IMR-90 (cell line): ENCODE results near the gene IQSEC3. TPM values are rescaled to one million over a fixed set of nuclear protein-coding genes. Genes with fewer than 3 reads are reported as not detected.

Experiments used
- ATAC-seq: fragments of 200-7000 bp; cut with Tn5 transposase; 2 replicates; pipeline ENCODE4 v1.9.1; 2020; ENCODE audit warnings: low read depth, mild to moderate bottlenecking, moderate library complexity
- BruUV-seq: library from RNA; stranded (reverse); fragments of 400-500 nt; replicated peaks from 2 replicates; lab custom pipeline; 2021; lab: Mats Ljungman, UMichigan
- CTCF ChIA-PET: fragments of 300-600 bp; formaldehyde crosslinking; extraction: SDS; loops from one replicate; lab custom pipeline; 2021; ENCODE audit warnings: antibody characterized with exemption; lab: Yijun Ruan, JAX
- POLR2A ChIA-PET: fragments of 300-600 bp; sonication (Branson Sonifier 250); formaldehyde crosslinking; loops from one replicate; lab custom pipeline; 2022; ENCODE audit warnings: antibody characterized with exemption; ENCODE audit not compliant: unreplicated experiment; lab: Charles Lee
- DNase-seq: peaks from one replicate; pipeline ENCODE4 v3.0.0; 2013
- H2AFZ ChIP-seq: replicated peaks from 2 replicates; pipeline ENCODE3; 2013; ENCODE audit warnings: low read length, mild to moderate bottlenecking; ENCODE audit not compliant: poor library complexity
- H2AK5ac ChIP-seq: 2 replicates; pipeline ENCODE4 v1.6.1; 2013; ENCODE audit warnings: low read depth, low read length, inconsistent platforms
- H2AK9ac ChIP-seq: replicated peaks from 2 replicates; pipeline ENCODE3; 2013; ENCODE audit warnings: mild to moderate bottlenecking, low read depth, low read length, moderate library complexity; ENCODE audit not compliant: poor library complexity
- H2BK120ac ChIP-seq: 2 replicates; pipeline ENCODE4 v1.6.1; 2013; ENCODE audit warnings: low read depth, low read length, inconsistent platforms
- H2BK15ac ChIP-seq: 3 replicates; pipeline ENCODE4 v1.6.1; 2013; ENCODE audit warnings: low read depth, low read length, inconsistent platforms
- H2BK20ac ChIP-seq: 2 replicates; pipeline ENCODE4 v1.6.1; 2013; ENCODE audit warnings: low read depth, mild to moderate bottlenecking, inconsistent platforms, low read length, moderate library complexity
- H2BK5ac ChIP-seq: 2 replicates; pipeline ENCODE4 v1.6.1; 2013; ENCODE audit warnings: mild to moderate bottlenecking, low read depth, low read length, inconsistent platforms; ENCODE audit not compliant: poor library complexity, severe bottlenecking
- H3K14ac ChIP-seq: replicated peaks from 2 replicates; pipeline ENCODE4 v1.6.1; 2013; ENCODE audit warnings: low read depth, low read length, inconsistent platforms
- H3K18ac ChIP-seq: 2 replicates; pipeline ENCODE4 v1.6.1; 2013; ENCODE audit warnings: low read depth, low read length, control low read depth
- H3K23ac ChIP-seq: 2 replicates; pipeline ENCODE4 v1.6.1; 2013; ENCODE audit warnings: low read depth, low read length, inconsistent platforms
- H3K27ac ChIP-seq: 2 replicates; pipeline ENCODE4 v1.5.1; 2013; ENCODE audit warnings: mild to moderate bottlenecking, control low read depth, low read length; ENCODE audit not compliant: insufficient read depth
- H3K27me3 ChIP-seq: 2 replicates; pipeline ENCODE4 v1.6.1; 2013; ENCODE audit warnings: low read length; ENCODE audit not compliant: control insufficient read depth, insufficient read depth
- H3K36me3 ChIP-seq: 2 replicates; pipeline ENCODE4 v1.6.1; 2013; ENCODE audit warnings: low read length, mixed read lengths; ENCODE audit not compliant: control insufficient read depth, insufficient read depth
- H3K4ac ChIP-seq: 2 replicates; pipeline ENCODE4 v1.6.1; 2013; ENCODE audit warnings: low read depth, low read length, inconsistent platforms
- H3K4me1 ChIP-seq: 2 replicates; pipeline ENCODE4 v1.6.1; 2013; ENCODE audit warnings: low read length, mixed read lengths; ENCODE audit not compliant: control insufficient read depth, insufficient read depth
- H3K4me2 ChIP-seq: 2 replicates; pipeline ENCODE4 v1.6.1; 2013; ENCODE audit warnings: low read depth, mild to moderate bottlenecking, control low read depth, low read length, moderate library complexity
- H3K4me3 ChIP-seq: 2 replicates; pipeline ENCODE4 v1.5.1; 2013; ENCODE audit warnings: low read depth, mild to moderate bottlenecking, control low read depth, low read length, moderate library complexity; ENCODE audit not compliant: insufficient read depth
- H3K56ac ChIP-seq: 2 replicates; pipeline ENCODE4 v1.6.1; 2013; ENCODE audit warnings: low read length, inconsistent platforms; ENCODE audit not compliant: insufficient read depth; ENCODE audit errors: extremely low read depth
- H3K79me1 ChIP-seq, 2 experiments: 2 replicates each; pipeline ENCODE4 v1.6.1; 2013; ENCODE audit warnings: low read length in 2 of 2, inconsistent platforms in 1 of 2, low read depth in 1 of 2
- H3K9ac ChIP-seq: 2 replicates; pipeline ENCODE4 v1.6.1; 2013; ENCODE audit warnings: low read depth, low read length, control low read depth
- H3K9me1 ChIP-seq: 2 replicates; pipeline ENCODE4 v1.6.1; 2013; ENCODE audit warnings: low read length, inconsistent platforms; ENCODE audit not compliant: insufficient read depth
- H3K9me3 ChIP-seq: 2 replicates; pipeline ENCODE4 v1.6.1; 2013; ENCODE audit warnings: low read length; ENCODE audit not compliant: control insufficient read depth, insufficient read depth
- H4K20me1 ChIP-seq: 2 replicates; pipeline ENCODE4 v1.6.1; 2013; ENCODE audit warnings: low read length, inconsistent platforms; ENCODE audit not compliant: insufficient read depth
- H4K5ac ChIP-seq: 2 replicates; pipeline ENCODE4 v1.6.1; 2013; ENCODE audit warnings: mild to moderate bottlenecking, low read depth, low read length, control low read depth
- H4K8ac ChIP-seq, 2 experiments: 2 replicates each; pipeline ENCODE4 v1.6.1; 2013; ENCODE audit warnings: low read depth in 2 of 2, low read length in 2 of 2, control low read depth in 1 of 2, inconsistent platforms in 1 of 2
- H4K91ac ChIP-seq: 2 replicates; pipeline ENCODE4 v1.6.1; 2013; ENCODE audit warnings: low read depth, low read length, inconsistent platforms; ENCODE audit not compliant: insufficient read depth
- BHLHE40 ChIP-seq: fragments of 150-350 bp; IDR thresholded peaks from 2 replicates; pipeline ENCODE4 v1.6.1; 2016; ENCODE audit warnings: mild to moderate bottlenecking, low read depth, low read length
- CHD1 ChIP-seq: IDR thresholded peaks from 2 replicates; pipeline ENCODE4 v1.6.1; 2012; ENCODE audit warnings: low read depth, low read length, improper control_type of control experiment
- ELK1 ChIP-seq: fragments of 150-350 bp; IDR thresholded peaks from 2 replicates; pipeline ENCODE4 v1.6.1; 2016; ENCODE audit warnings: low read depth, mild to moderate bottlenecking, low read length, moderate library complexity, borderline replicate concordance
- FOS ChIP-seq: fragments of 150-350 bp; IDR thresholded peaks from 2 replicates; pipeline ENCODE4 v1.6.1; 2016; ENCODE audit warnings: low read depth, low read length
- MXI1 ChIP-seq: IDR thresholded peaks from 2 replicates; pipeline ENCODE4 v1.6.1; 2012; ENCODE audit warnings: low read depth, mild to moderate bottlenecking, low read length, moderate library complexity, borderline replicate concordance
- NFE2L2 ChIP-seq: fragments of 150-350 bp; IDR thresholded peaks from 2 replicates; pipeline ENCODE4 v1.6.1; 2016; ENCODE audit warnings: low read depth, mild to moderate bottlenecking, low read length
- RAD21 ChIP-seq: IDR thresholded peaks from 2 replicates; pipeline ENCODE4 v1.6.1; 2012; ENCODE audit warnings: low read length, improper control_type of control experiment
- RCOR1 ChIP-seq: IDR thresholded peaks from 2 replicates; pipeline ENCODE4 v1.6.1; 2012; ENCODE audit warnings: mild to moderate bottlenecking, low read length, improper control_type of control experiment; ENCODE audit not compliant: insufficient replicate concordance
- SMC3 ChIP-seq: fragments of 150-350 bp; IDR thresholded peaks from 2 replicates; pipeline ENCODE4 v1.6.1; 2016; ENCODE audit warnings: low read depth, mild to moderate bottlenecking, antibody characterized with exemption, low read length, moderate library complexity
- WGBS, 2 experiments: methylation state at CpG; one replicate each; pipeline versions ENCODE4 v1.1.5 to v1.1.7; 2013; ENCODE audit warnings: missing lambda C conversion rate in 2 of 2; ENCODE audit not compliant: insufficient read length in 1 of 2; ENCODE audit errors: extremely low coverage in 2 of 2; 5-methylcytosine and 5-hydroxymethylcytosine counted together
- dilution Hi-C: fragments of 300-500 bp; cut with HindIII; formaldehyde crosslinking; loops from one replicate; pipeline ENCODE4 v1.14.3; 2018; ENCODE audit warnings: low sequenced_read_pairs; ENCODE audit not compliant: unreplicated experiment
- in situ Hi-C: fragments of 300-500 bp; cut with MboI; formaldehyde crosslinking; loops from 3 replicates; pipeline ENCODE4 v1.14.3; 2019; ENCODE audit warnings: low sequenced_read_pairs, inconsistent platforms, mixed read lengths
- intact Hi-C: fragments of 100-400 bp; cut with micrococcal nuclease; formaldehyde crosslinking; loops from 2 replicates; pipeline ENCODE4 v1.10.0; 2022
- polyA plus RNA-seq, 3 experiments: library from polyadenylated mRNA; depleted of rRNA; stranded (reverse); fragments of >200 nt; gene quantifications; 2 replicates each; pipeline ENCODE4 v1.2.3, GENCODE V29; 2012; ENCODE audit warnings: low replicate concordance in 1 of 3
- total RNA-seq: library from RNA; depleted of rRNA; stranded (reverse); fragments of >200 nt; gene quantifications from 2 replicates; pipeline ENCODE4 v1.2.3, GENCODE V29; 2012

Gene IQSEC3
- total and polyA plus RNA-seq, 2 of the 4 experiments (the other 2 are of a cell fraction), result 0.10 TPM; not detected in 1

- H2BK5ac ChIP-seq, result no peak overlapping the region
- H2AK9ac ChIP-seq, result no peak overlapping the region
- H2AFZ ChIP-seq, result no peak overlapping the region
- H3K23ac ChIP-seq, result no peak overlapping the region
- DNase-seq (no peak), ATAC-seq (no peak)
- H3K9ac ChIP-seq, result no peak overlapping the region
- CTCF ChIA-PET, result no interaction called here
- H3K18ac ChIP-seq, result no peak overlapping the region
- BruUV-seq, result no TSS peak
- intact Hi-C loops (no loop called here), in situ Hi-C loops (no loop called here), dilution Hi-C loops (no loop called here)
- no peak for TF ChIP-seq FOS
- no peak for TF ChIP-seq RAD21
- no peak for TF ChIP-seq BHLHE40
- TF ChIP-seq SMC3, result no peak
- no peak for TF ChIP-seq RCOR1
- TF ChIP-seq ELK1, result no peak
- no peak for TF ChIP-seq CHD1
- TF ChIP-seq NFE2L2, result no peak
- no peak for TF ChIP-seq MXI1
- no peak overlapping the region for H3K27ac ChIP-seq
- no peak overlapping the region for H3K4me2 ChIP-seq
- no peak overlapping the region for H3K14ac ChIP-seq
- H2BK120ac ChIP-seq, result no peak overlapping the region
- H3K79me1 ChIP-seq, result no peaks in the 10 kb centered on the region
- no peak overlapping the region for H3K4ac ChIP-seq
- POLR2A ChIA-PET, result no interaction called here
- H2BK20ac ChIP-seq, result no peak overlapping the region
- no peak overlapping the region for H2AK5ac ChIP-seq
- no peak overlapping the region for H4K5ac ChIP-seq
- H3K9me1 ChIP-seq, result no peaks in the 10 kb centered on the region; the same call in 1 of the 2 replicates
- no peaks in the 10 kb centered on the region for H3K9me3 ChIP-seq
- no peak overlapping the region for H3K4me3 ChIP-seq
- H3K56ac ChIP-seq, result no peak overlapping the region
- H4K20me1 ChIP-seq, result no peaks in the 10 kb centered on the region
- H2BK15ac ChIP-seq, result no peak overlapping the region
- H4K91ac ChIP-seq, result no peak overlapping the region
- H3K36me3 ChIP-seq, result no peaks in the 10 kb centered on the region
- WGBS, 2 experiments, result no CpG with 5 or more reads among the region's 1 CpG
- no peak overlapping the region for H4K8ac ChIP-seq
- peaks cover 27% of the 10 kb centered on the region for H3K27me3 ChIP-seq
- H3K4me1 ChIP-seq, result peaks cover 10% of the 10 kb centered on the region
Measured at GRCh38 chr12:96543-96942, 30.0 kb downstream of the IQSEC3 start.
